ENCODE measurements around the gene HEATR3.

Gene HEATR3

DNA sequence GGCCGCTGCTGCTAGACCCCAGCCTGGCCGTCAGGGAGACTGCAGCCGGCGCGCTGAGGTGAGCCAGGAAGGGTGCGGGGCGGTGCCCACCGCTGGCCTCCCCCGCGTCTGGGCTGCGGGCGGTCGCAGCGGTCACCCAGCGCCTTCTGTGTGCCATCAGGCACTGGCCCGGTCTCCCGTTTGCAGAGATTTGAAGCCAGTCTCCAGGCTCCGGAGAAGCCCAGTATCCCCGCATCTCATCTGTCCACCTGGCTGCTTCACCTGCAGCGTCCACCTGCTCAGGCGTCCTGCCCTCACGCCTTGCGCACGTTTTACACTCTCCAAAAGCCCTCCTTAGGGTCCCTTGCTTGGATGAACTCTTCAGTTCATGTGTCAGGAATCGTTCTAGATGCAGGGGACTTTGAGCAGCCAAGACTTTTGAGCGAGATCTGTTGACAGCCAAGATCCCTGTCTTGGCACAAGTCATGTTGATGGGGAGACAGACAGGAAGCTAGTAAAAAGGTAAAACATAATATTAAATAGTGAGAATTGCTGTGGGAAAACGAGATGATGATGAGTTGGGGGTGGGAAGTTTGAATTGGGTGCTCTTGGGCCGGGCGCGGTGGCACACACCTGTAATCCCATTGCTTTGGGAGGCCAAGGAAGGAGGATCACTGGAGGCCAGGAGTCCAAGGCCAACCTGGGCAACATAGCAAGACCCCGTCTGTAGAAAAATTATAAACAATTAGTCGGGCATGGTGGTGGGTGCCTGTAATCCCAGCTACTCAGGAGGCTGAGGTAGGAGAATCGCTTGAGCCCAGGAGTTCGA lies 916 bp downstream of the HEATR3 start:
- DNase-seq (ENCODE audit: low read depth): no peak
- H3K4me3 ChIP-seq (ENCODE audit: low read depth, low read length): peak overlapping the region; percentile 79
- TF ChIP-seq, protein P1, sequence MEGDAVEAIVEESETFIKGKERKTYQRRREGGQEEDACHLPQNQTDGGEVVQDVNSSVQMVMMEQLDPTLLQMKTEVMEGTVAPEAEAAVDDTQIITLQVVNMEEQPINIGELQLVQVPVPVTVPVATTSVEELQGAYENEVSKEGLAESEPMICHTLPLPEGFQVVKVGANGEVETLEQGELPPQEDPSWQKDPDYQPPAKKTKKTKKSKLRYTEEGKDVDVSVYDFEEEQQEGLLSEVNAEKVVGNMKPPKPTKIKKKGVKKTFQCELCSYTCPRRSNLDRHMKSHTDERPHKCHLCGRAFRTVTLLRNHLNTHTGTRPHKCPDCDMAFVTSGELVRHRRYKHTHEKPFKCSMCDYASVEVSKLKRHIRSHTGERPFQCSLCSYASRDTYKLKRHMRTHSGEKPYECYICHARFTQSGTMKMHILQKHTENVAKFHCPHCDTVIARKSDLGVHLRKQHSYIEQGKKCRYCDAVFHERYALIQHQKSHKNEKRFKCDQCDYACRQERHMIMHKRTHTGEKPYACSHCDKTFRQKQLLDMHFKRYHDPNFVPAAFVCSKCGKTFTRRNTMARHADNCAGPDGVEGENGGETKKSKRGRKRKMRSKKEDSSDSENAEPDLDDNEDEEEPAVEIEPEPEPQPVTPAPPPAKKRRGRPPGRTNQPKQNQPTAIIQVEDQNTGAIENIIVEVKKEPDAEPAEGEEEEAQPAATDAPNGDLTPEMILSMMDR (IDR thresholded peaks at IDR 0.05; ENCODE audit: control insufficient read depth, extremely low read depth, insufficient read depth): no peak

DNA sequence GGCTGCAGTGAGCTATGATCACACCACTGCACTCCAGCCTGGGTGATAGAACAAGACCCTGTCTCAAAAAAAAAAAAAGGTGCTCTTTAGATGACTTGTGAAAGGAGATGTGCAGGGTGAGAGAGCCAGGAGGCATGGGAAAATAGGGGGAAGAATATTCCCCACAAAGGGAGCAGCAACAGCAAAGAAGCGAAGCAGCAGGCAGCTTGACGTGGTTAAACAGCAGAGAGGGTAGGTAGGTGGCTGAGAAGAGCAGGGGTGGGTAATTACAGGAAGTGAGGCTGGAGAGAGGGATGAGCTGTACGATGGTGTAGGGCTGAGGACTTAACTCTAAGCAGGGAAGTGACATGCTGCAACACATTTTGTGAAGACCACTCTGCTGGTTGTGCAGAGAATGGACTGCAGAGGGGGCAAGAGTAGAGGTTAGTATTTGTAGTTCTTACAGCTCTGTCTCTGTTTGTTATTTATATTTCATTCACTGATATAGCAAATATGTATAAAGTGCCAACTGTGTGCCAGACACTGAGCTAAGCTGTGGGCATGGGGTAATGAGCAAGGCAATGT lies 1.6 kb downstream of the HEATR3 start:
- H3K4me3 ChIP-seq (ENCODE audit: low read depth, low read length): no peak overlapping the region; the same call in 1 of the 2 replicates
- DNase-seq (ENCODE audit: low read depth): peak; percentile 7
- TF ChIP-seq, protein P1 (IDR thresholded peaks at IDR 0.05; ENCODE audit: control insufficient read depth, extremely low read depth, insufficient read depth): peak; percentile 31

DNA sequence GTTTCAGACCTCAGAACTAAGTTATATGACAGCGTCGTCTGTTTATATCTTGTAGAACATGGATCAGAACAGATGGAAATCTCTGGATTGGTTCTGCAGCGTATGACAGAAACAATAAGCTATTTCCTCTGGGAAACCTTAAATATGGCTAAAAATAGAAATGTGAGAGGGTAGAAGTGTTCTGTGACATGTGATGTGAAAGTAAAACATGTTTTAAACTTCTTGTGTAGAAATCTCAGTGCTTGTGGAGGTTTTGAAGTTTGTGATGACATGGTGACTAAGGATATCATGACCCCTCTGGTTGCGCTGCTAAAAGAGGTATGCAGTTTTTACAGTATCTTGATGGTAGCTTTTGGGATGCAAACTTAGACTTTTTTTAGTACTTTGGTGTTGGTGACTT lies 2.8 kb downstream of the HEATR3 start:
- no peak overlapping the region for H3K4me3 ChIP-seq (ENCODE audit: low read depth, low read length)
- TF ChIP-seq, protein P1 (IDR thresholded peaks at IDR 0.05; ENCODE audit: control insufficient read depth, extremely low read depth, insufficient read depth): no peak
- DNase-seq (ENCODE audit: low read depth): no peak

DNA sequence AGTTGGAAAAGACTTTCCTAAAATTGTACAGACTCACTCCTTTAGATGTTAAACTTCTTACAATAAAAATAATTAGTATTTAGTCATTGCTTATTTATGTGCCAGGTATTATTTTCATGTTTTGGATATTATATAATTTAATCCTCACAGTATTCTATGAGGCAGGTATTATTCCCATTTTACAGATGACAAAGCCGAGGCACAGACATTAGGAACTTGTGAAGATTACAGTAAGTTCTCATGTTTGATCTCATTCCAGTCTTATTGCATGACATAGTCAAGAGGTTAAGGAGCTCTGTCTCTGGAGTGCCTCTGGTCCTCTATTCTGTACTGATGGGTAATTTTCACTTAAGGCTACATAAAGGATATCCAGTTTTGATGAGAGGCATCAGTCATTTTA lies 3.3 kb downstream of the HEATR3 start:
- H3K4me3 ChIP-seq (ENCODE audit: low read depth, low read length): no peak overlapping the region
- TF ChIP-seq, protein P1 (IDR thresholded peaks at IDR 0.05; ENCODE audit: control insufficient read depth, extremely low read depth, insufficient read depth): no peak
- DNase-seq (ENCODE audit: low read depth): no peak

DNA sequence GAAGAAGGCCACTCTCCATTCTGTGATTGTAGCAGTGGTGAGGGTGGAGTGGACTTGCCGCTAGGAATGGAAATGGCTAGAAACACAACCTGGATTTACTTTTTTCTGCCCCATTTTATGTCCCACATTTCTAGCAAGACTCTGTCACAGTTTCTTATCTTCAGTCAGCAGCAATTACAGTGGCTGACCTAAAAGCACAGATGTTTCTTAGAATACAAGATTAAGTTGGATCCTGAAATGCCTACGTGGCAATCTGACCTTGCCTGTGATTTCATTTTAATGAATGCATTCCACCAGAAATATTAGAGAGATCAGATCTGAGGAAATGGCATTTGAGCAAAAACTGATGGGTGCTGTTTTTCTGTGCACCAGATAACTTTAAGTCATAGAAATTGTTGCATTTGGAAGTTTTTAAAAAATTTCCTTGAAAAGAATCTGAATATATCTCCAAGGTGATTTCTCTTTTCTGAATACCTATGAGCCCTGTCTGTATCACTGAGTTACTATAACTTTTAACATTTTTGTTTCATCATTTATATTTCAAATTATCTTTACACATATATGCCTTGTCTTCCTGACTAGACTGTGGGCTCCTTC lies 5.4 kb downstream of the HEATR3 start:
- DNase-seq (ENCODE audit: low read depth): no peak
- TF ChIP-seq, protein P1 (IDR thresholded peaks at IDR 0.05; ENCODE audit: control insufficient read depth, extremely low read depth, insufficient read depth): no peak
- H3K4me3 ChIP-seq (ENCODE audit: low read depth, low read length): no peak overlapping the region

DNA sequence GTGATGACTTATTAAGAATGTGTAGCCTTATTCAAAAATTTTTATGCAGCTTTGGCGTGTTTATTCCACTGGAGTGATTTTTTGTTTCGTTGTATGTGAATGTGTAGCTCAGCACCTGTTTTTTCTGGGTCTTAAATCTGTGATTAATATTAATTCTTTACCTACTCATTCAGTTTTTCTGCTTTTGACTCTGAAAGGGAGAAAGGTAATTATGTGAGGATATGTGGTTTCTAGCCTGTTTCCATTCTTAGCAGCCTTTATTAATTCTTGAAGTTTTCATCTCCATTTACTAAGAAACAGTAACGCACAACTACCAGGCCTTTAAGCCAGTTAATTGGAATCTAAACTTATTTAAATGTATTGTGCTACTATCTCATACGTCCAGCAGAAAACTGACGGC lies 7.0 kb downstream of the HEATR3 start:
- TF ChIP-seq, protein P1 (IDR thresholded peaks at IDR 0.05; ENCODE audit: control insufficient read depth, extremely low read depth, insufficient read depth): no peak
- DNase-seq (ENCODE audit: low read depth): no peak

More for the DNA sequence above, 7.0 kb downstream of the HEATR3 start:
- no peak overlapping the region for H3K4me3 ChIP-seq (ENCODE audit: low read depth, low read length)

Data from LNCaP clone FGC (cell line).